IMR-90 (cell line): ENCODE results near the gene CD46. TPM values are rescaled to one million over a fixed set of nuclear protein-coding genes. Genes with fewer than 3 reads are reported as not detected.

ENCODE experiments used
- ATAC-seq: fragments of 200-7000 bp; cut with Tn5 transposase; 2 replicates; pipeline ENCODE4 v1.9.1; 2020; ENCODE audit warnings: low read depth, mild to moderate bottlenecking, moderate library complexity
- BruUV-seq: library from RNA; stranded (reverse); fragments of 400-500 nt; replicated peaks from 2 replicates; lab custom pipeline; 2021; lab: Mats Ljungman, UMichigan
- CTCF ChIA-PET: fragments of 300-600 bp; formaldehyde crosslinking; extraction: SDS; loops from one replicate; lab custom pipeline; 2021; ENCODE audit warnings: antibody characterized with exemption; lab: Yijun Ruan, JAX
- POLR2A ChIA-PET: fragments of 300-600 bp; sonication (Branson Sonifier 250); formaldehyde crosslinking; loops from one replicate; lab custom pipeline; 2022; ENCODE audit warnings: antibody characterized with exemption; ENCODE audit not compliant: unreplicated experiment; lab: Charles Lee
- DNase-seq: peaks from one replicate; pipeline ENCODE4 v3.0.0; 2013
- H2AFZ ChIP-seq: replicated peaks from 2 replicates; pipeline ENCODE3; 2013; ENCODE audit warnings: low read length, mild to moderate bottlenecking; ENCODE audit not compliant: poor library complexity
- H2AK5ac ChIP-seq: 2 replicates; pipeline ENCODE4 v1.6.1; 2013; ENCODE audit warnings: low read depth, low read length, inconsistent platforms
- H2AK9ac ChIP-seq: replicated peaks from 2 replicates; pipeline ENCODE3; 2013; ENCODE audit warnings: mild to moderate bottlenecking, low read depth, low read length, moderate library complexity; ENCODE audit not compliant: poor library complexity
- H2BK120ac ChIP-seq: 2 replicates; pipeline ENCODE4 v1.6.1; 2013; ENCODE audit warnings: low read depth, low read length, inconsistent platforms
- H2BK15ac ChIP-seq: 3 replicates; pipeline ENCODE4 v1.6.1; 2013; ENCODE audit warnings: low read depth, low read length, inconsistent platforms
- H2BK20ac ChIP-seq: 2 replicates; pipeline ENCODE4 v1.6.1; 2013; ENCODE audit warnings: low read depth, mild to moderate bottlenecking, inconsistent platforms, low read length, moderate library complexity
- H2BK5ac ChIP-seq: 2 replicates; pipeline ENCODE4 v1.6.1; 2013; ENCODE audit warnings: mild to moderate bottlenecking, low read depth, low read length, inconsistent platforms; ENCODE audit not compliant: poor library complexity, severe bottlenecking
- H3K14ac ChIP-seq: replicated peaks from 2 replicates; pipeline ENCODE4 v1.6.1; 2013; ENCODE audit warnings: low read depth, low read length, inconsistent platforms
- H3K18ac ChIP-seq: 2 replicates; pipeline ENCODE4 v1.6.1; 2013; ENCODE audit warnings: low read depth, low read length, control low read depth
- H3K23ac ChIP-seq: 2 replicates; pipeline ENCODE4 v1.6.1; 2013; ENCODE audit warnings: low read depth, low read length, inconsistent platforms
- H3K27ac ChIP-seq: 2 replicates; pipeline ENCODE4 v1.5.1; 2013; ENCODE audit warnings: mild to moderate bottlenecking, control low read depth, low read length; ENCODE audit not compliant: insufficient read depth
- H3K27me3 ChIP-seq: 2 replicates; pipeline ENCODE4 v1.6.1; 2013; ENCODE audit warnings: low read length; ENCODE audit not compliant: control insufficient read depth, insufficient read depth
- H3K36me3 ChIP-seq: 2 replicates; pipeline ENCODE4 v1.6.1; 2013; ENCODE audit warnings: low read length, mixed read lengths; ENCODE audit not compliant: control insufficient read depth, insufficient read depth
- H3K4ac ChIP-seq: 2 replicates; pipeline ENCODE4 v1.6.1; 2013; ENCODE audit warnings: low read depth, low read length, inconsistent platforms
- H3K4me1 ChIP-seq: 2 replicates; pipeline ENCODE4 v1.6.1; 2013; ENCODE audit warnings: low read length, mixed read lengths; ENCODE audit not compliant: control insufficient read depth, insufficient read depth
- H3K4me2 ChIP-seq: 2 replicates; pipeline ENCODE4 v1.6.1; 2013; ENCODE audit warnings: low read depth, mild to moderate bottlenecking, control low read depth, low read length, moderate library complexity
- H3K4me3 ChIP-seq: 2 replicates; pipeline ENCODE4 v1.5.1; 2013; ENCODE audit warnings: low read depth, mild to moderate bottlenecking, control low read depth, low read length, moderate library complexity; ENCODE audit not compliant: insufficient read depth
- H3K56ac ChIP-seq: 2 replicates; pipeline ENCODE4 v1.6.1; 2013; ENCODE audit warnings: low read length, inconsistent platforms; ENCODE audit not compliant: insufficient read depth; ENCODE audit errors: extremely low read depth
- H3K79me1 ChIP-seq, 2 experiments: 2 replicates each; pipeline ENCODE4 v1.6.1; 2013; ENCODE audit warnings: low read length in 2 of 2, inconsistent platforms in 1 of 2, low read depth in 1 of 2
- H3K9ac ChIP-seq: 2 replicates; pipeline ENCODE4 v1.6.1; 2013; ENCODE audit warnings: low read depth, low read length, control low read depth
- H3K9me1 ChIP-seq: 2 replicates; pipeline ENCODE4 v1.6.1; 2013; ENCODE audit warnings: low read length, inconsistent platforms; ENCODE audit not compliant: insufficient read depth
- H3K9me3 ChIP-seq: 2 replicates; pipeline ENCODE4 v1.6.1; 2013; ENCODE audit warnings: low read length; ENCODE audit not compliant: control insufficient read depth, insufficient read depth
- H4K20me1 ChIP-seq: 2 replicates; pipeline ENCODE4 v1.6.1; 2013; ENCODE audit warnings: low read length, inconsistent platforms; ENCODE audit not compliant: insufficient read depth
- H4K5ac ChIP-seq: 2 replicates; pipeline ENCODE4 v1.6.1; 2013; ENCODE audit warnings: mild to moderate bottlenecking, low read depth, low read length, control low read depth
- H4K8ac ChIP-seq, 2 experiments: 2 replicates each; pipeline ENCODE4 v1.6.1; 2013; ENCODE audit warnings: low read depth in 2 of 2, low read length in 2 of 2, control low read depth in 1 of 2, inconsistent platforms in 1 of 2
- H4K91ac ChIP-seq: 2 replicates; pipeline ENCODE4 v1.6.1; 2013; ENCODE audit warnings: low read depth, low read length, inconsistent platforms; ENCODE audit not compliant: insufficient read depth
- BHLHE40 ChIP-seq: fragments of 150-350 bp; IDR thresholded peaks from 2 replicates; pipeline ENCODE4 v1.6.1; 2016; ENCODE audit warnings: mild to moderate bottlenecking, low read depth, low read length
- CEBPB ChIP-seq: IDR thresholded peaks from 2 replicates; pipeline ENCODE4 v1.6.1; 2012; ENCODE audit warnings: low read depth, low read length, improper control_type of control experiment
- CHD1 ChIP-seq: IDR thresholded peaks from 2 replicates; pipeline ENCODE4 v1.6.1; 2012; ENCODE audit warnings: low read depth, low read length, improper control_type of control experiment
- FOS ChIP-seq: fragments of 150-350 bp; IDR thresholded peaks from 2 replicates; pipeline ENCODE4 v1.6.1; 2016; ENCODE audit warnings: low read depth, low read length
- MAFK ChIP-seq: IDR thresholded peaks from 2 replicates; pipeline ENCODE4 v1.6.1; 2012; ENCODE audit warnings: low read depth, low read length, improper control_type of control experiment
- MAZ ChIP-seq: IDR thresholded peaks from 2 replicates; pipeline ENCODE4 v1.6.1; 2012; ENCODE audit warnings: low read depth, mild to moderate bottlenecking, low read length, improper control_type of control experiment, moderate library complexity, borderline replicate concordance
- MXI1 ChIP-seq: IDR thresholded peaks from 2 replicates; pipeline ENCODE4 v1.6.1; 2012; ENCODE audit warnings: low read depth, mild to moderate bottlenecking, low read length, moderate library complexity, borderline replicate concordance
- NFE2L2 ChIP-seq: fragments of 150-350 bp; IDR thresholded peaks from 2 replicates; pipeline ENCODE4 v1.6.1; 2016; ENCODE audit warnings: low read depth, mild to moderate bottlenecking, low read length
- POLR2A ChIP-seq: IDR thresholded peaks from 2 replicates; pipeline ENCODE4 v1.6.1; 2012; ENCODE audit warnings: mild to moderate bottlenecking, low read depth, low read length
- RAD21 ChIP-seq: IDR thresholded peaks from 2 replicates; pipeline ENCODE4 v1.6.1; 2012; ENCODE audit warnings: low read length, improper control_type of control experiment
- RCOR1 ChIP-seq: IDR thresholded peaks from 2 replicates; pipeline ENCODE4 v1.6.1; 2012; ENCODE audit warnings: mild to moderate bottlenecking, low read length, improper control_type of control experiment; ENCODE audit not compliant: insufficient replicate concordance
- RFX5 ChIP-seq: IDR thresholded peaks from 2 replicates; pipeline ENCODE4 v1.8.0; 2012; ENCODE audit warnings: low read depth, mild to moderate bottlenecking, low read length, moderate library complexity
- SMC3 ChIP-seq: fragments of 150-350 bp; IDR thresholded peaks from 2 replicates; pipeline ENCODE4 v1.6.1; 2016; ENCODE audit warnings: low read depth, mild to moderate bottlenecking, antibody characterized with exemption, low read length, moderate library complexity
- dilution Hi-C: fragments of 300-500 bp; cut with HindIII; formaldehyde crosslinking; loops from one replicate; pipeline ENCODE4 v1.14.3; 2018; ENCODE audit warnings: low sequenced_read_pairs; ENCODE audit not compliant: unreplicated experiment
- in situ Hi-C: fragments of 300-500 bp; cut with MboI; formaldehyde crosslinking; loops from 3 replicates; pipeline ENCODE4 v1.14.3; 2019; ENCODE audit warnings: low sequenced_read_pairs, inconsistent platforms, mixed read lengths
- intact Hi-C: fragments of 100-400 bp; cut with micrococcal nuclease; formaldehyde crosslinking; loops from 2 replicates; pipeline ENCODE4 v1.10.0; 2022
- polyA plus RNA-seq, 3 experiments: library from polyadenylated mRNA; depleted of rRNA; stranded (reverse); fragments of >200 nt; gene quantifications; 2 replicates each; pipeline ENCODE4 v1.2.3, GENCODE V29; 2012; ENCODE audit warnings: low replicate concordance in 1 of 3
- total RNA-seq: library from RNA; depleted of rRNA; stranded (reverse); fragments of >200 nt; gene quantifications from 2 replicates; pipeline ENCODE4 v1.2.3, GENCODE V29; 2012
- TF ChIP-seq, protein P1 (sequence below): conservative IDR thresholded peaks from 2 replicates; pipeline ENCODE4 v1.5.1; 2012; ENCODE audit warnings: mild to moderate bottlenecking, low read depth, low read length, improper control_type of control experiment
- TF ChIP-seq, protein P2 (sequence below): fragments of 150-350 bp; IDR thresholded peaks from 2 replicates; pipeline ENCODE4 v1.6.1; 2016; ENCODE audit warnings: low read depth, mild to moderate bottlenecking, low read length, moderate library complexity, borderline replicate concordance
- TF ChIP-seq, protein P3 (sequence below): fragments of 150-350 bp; IDR thresholded peaks from 2 replicates; pipeline ENCODE4 v1.6.1; 2017; ENCODE audit warnings: mild to moderate bottlenecking, antibody characterized with exemption, low read length, low read depth

CD46 gene
- total and polyA plus RNA-seq, 2 of the 4 experiments (the other 2 are of a cell fraction): 37.1 to 82.0 TPM

DNA sequence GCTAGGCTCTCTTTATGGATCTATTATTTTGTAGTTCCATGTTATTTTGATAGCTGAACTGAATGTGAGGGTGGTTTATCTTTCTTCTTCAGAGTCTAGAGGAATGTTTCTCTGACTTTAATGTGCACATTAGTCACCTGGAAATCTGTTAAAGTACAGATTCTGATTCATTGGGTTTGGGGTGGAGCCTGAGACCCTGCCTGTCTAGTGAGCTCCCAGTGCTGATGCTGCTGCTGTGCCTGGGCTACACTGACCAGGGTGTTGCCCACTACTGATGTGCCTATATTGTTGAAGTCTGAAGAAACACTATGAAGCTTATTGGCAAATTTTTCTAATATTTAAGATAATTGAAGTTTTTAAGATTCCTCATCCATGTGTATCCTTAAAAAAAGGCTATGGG lies 35.9 kb downstream of the CD46 start:
- Histone ChIP-seq H4K5ac (no peak overlapping the region), H2BK15ac (no peak overlapping the region), H3K4me1 (peaks cover 8% of the 10 kb centered on the region; the same call in 1 of the 2 replicates), H2AK9ac (no peak overlapping the region), H3K9me1 (peaks cover 5% of the 10 kb centered on the region; the same call in 1 of the 2 replicates), H3K9ac (no peak overlapping the region), H4K20me1 (no peaks in the 10 kb centered on the region), H2BK5ac (no peak overlapping the region), H3K18ac (no peak overlapping the region), H2BK120ac (no peak overlapping the region), H3K79me1 (no peaks in the 10 kb centered on the region; a peak in 1 of 4 replicates), H3K27ac (no peak overlapping the region), H3K14ac (no peak overlapping the region), H3K4me2 (no peak overlapping the region), H3K27me3 (no peaks in the 10 kb centered on the region), H3K56ac (no peak overlapping the region), H3K9me3 (no peaks in the 10 kb centered on the region), H3K4me3 (no peak overlapping the region), H2BK20ac (no peak overlapping the region), H2AFZ (no peak overlapping the region), H3K4ac (no peak overlapping the region; the same call in 1 of the 2 replicates), H3K36me3 (peaks cover 8% of the 10 kb centered on the region), H2AK5ac (no peak overlapping the region), H4K91ac (no peak overlapping the region), H3K23ac (no peak overlapping the region), H4K8ac (no peak overlapping the region)
- TF ChIP-seq MXI1 (no peak), FOS (no peak), SMC3 (no peak), CEBPB (no peak), NFE2L2 (no peak), RFX5 (no peak), POLR2A (no peak), CHD1 (no peak), RAD21 (no peak), MAFK (no peak), RCOR1 (no peak), BHLHE40 (no peak), MAZ (no peak)
- TF ChIP-seq, protein P1, sequence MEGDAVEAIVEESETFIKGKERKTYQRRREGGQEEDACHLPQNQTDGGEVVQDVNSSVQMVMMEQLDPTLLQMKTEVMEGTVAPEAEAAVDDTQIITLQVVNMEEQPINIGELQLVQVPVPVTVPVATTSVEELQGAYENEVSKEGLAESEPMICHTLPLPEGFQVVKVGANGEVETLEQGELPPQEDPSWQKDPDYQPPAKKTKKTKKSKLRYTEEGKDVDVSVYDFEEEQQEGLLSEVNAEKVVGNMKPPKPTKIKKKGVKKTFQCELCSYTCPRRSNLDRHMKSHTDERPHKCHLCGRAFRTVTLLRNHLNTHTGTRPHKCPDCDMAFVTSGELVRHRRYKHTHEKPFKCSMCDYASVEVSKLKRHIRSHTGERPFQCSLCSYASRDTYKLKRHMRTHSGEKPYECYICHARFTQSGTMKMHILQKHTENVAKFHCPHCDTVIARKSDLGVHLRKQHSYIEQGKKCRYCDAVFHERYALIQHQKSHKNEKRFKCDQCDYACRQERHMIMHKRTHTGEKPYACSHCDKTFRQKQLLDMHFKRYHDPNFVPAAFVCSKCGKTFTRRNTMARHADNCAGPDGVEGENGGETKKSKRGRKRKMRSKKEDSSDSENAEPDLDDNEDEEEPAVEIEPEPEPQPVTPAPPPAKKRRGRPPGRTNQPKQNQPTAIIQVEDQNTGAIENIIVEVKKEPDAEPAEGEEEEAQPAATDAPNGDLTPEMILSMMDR: no peak
- TF ChIP-seq, protein P2, sequence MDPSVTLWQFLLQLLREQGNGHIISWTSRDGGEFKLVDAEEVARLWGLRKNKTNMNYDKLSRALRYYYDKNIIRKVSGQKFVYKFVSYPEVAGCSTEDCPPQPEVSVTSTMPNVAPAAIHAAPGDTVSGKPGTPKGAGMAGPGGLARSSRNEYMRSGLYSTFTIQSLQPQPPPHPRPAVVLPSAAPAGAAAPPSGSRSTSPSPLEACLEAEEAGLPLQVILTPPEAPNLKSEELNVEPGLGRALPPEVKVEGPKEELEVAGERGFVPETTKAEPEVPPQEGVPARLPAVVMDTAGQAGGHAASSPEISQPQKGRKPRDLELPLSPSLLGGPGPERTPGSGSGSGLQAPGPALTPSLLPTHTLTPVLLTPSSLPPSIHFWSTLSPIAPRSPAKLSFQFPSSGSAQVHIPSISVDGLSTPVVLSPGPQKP: no peak
- TF ChIP-seq, protein P3, sequence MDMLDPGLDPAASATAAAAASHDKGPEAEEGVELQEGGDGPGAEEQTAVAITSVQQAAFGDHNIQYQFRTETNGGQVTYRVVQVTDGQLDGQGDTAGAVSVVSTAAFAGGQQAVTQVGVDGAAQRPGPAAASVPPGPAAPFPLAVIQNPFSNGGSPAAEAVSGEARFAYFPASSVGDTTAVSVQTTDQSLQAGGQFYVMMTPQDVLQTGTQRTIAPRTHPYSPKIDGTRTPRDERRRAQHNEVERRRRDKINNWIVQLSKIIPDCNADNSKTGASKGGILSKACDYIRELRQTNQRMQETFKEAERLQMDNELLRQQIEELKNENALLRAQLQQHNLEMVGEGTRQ: no peak
- dilution Hi-C loops: no loop called here
- ATAC-seq (peak; percentile 62), DNase-seq (peak; percentile 46)
- no TSS peak for BruUV-seq
- ChIA-PET POLR2A (interaction anchor here (0.6 kb wide), 1 partner anchor 36 kb away, joined by 3 read pairs; the partner anchor contains the start of gene CD46), CTCF (no interaction called here)
- in situ Hi-C loops: no loop called here
- intact Hi-C loops: no loop called here
